ENCODE measurements around the gene PRKCD.

- TF ChIP-seq CTCF (conservative IDR thresholded peaks at IDR 0.05; ENCODE audit: low read length) (no peak), EZH2phosphoT487 (IDR thresholded peaks at IDR 0.05; ENCODE audit: borderline replicate concordance) (no peak)
These were observed 80.3 kb downstream of the PRKCD start for GRCh38 chr3:53240989-53241972.

All from Loucy (cell line).